ENCODE results near the gene MAN1A1.

MAN1A1 gene

DNA sequence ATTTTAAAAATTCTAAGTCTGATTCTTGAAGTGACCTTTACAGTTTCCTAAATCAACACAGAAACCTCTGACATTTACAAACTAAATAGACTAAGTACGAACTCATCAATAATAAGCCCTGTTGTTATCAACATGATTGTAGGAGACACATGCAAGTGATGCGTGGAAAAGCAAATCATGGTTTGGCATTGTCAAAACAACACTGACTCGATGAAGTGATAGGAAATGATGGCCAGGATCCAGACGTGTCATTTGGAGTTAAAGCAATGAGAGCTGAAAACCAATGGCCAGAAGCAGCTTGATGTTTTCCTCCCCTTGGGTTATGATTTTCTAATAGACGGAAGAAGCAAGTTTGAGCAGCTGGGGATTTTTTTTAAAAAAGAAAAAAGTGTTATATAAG, 153.7 kb downstream of the MAN1A1 start:
- Histone ChIP-seq H3K9ac (no peak overlapping the region), H3K4me3 (IDR thresholded peaks at IDR 0.05; ENCODE audit: insufficient read depth, low read depth, low read length) (no peak overlapping the region), H2AFZ (ENCODE audit: low read depth) (no peak overlapping the region), H3K79me2 (ENCODE audit: insufficient read depth, low read depth) (no peaks in the 10 kb centered on the region), H3K4me2 (no peak overlapping the region), H3K27ac (no peak overlapping the region), H4K20me1 (ENCODE audit: insufficient read depth) (no peaks in the 10 kb centered on the region), H3K4me1 (ENCODE audit: low read depth, poor library complexity, severe bottlenecking) (no peaks in the 10 kb centered on the region), H3K36me3 (ENCODE audit: insufficient read depth) (no peaks in the 10 kb centered on the region), H3K27me3 (ENCODE audit: insufficient read depth, low read depth) (no peaks in the 10 kb centered on the region)
- TF ChIP-seq, protein P1, sequence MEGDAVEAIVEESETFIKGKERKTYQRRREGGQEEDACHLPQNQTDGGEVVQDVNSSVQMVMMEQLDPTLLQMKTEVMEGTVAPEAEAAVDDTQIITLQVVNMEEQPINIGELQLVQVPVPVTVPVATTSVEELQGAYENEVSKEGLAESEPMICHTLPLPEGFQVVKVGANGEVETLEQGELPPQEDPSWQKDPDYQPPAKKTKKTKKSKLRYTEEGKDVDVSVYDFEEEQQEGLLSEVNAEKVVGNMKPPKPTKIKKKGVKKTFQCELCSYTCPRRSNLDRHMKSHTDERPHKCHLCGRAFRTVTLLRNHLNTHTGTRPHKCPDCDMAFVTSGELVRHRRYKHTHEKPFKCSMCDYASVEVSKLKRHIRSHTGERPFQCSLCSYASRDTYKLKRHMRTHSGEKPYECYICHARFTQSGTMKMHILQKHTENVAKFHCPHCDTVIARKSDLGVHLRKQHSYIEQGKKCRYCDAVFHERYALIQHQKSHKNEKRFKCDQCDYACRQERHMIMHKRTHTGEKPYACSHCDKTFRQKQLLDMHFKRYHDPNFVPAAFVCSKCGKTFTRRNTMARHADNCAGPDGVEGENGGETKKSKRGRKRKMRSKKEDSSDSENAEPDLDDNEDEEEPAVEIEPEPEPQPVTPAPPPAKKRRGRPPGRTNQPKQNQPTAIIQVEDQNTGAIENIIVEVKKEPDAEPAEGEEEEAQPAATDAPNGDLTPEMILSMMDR (conservative IDR thresholded peaks at IDR 0.05; ENCODE audit: low read depth, low read length), result no peak

DNA sequence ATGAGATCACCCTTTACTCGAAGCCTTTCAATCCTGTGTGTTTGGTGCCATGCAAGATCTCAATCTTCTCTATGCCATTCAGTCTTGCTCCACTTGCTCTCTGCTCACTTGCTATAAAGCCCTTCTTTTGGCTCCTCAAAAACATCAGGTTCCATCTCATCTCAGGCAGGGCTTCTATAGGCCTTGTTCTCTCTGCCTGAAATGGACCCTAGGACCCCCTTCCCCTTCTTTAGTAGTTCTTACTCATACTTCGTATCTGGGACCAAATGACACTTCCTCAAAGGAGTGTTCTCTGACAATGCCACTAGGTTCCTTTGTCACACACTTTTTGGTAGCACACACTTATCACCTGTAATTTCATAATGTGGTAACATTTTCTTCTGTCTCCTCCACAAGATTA, 154.4 kb downstream of the MAN1A1 start:
- H3K4me2 ChIP-seq, result no peak overlapping the region
- H3K9ac ChIP-seq, result no peak overlapping the region
- no peak overlapping the region for H3K4me3 ChIP-seq (IDR thresholded peaks at IDR 0.05; ENCODE audit: insufficient read depth, low read depth, low read length)
- no peak overlapping the region for H2AFZ ChIP-seq (ENCODE audit: low read depth)
- no peak overlapping the region for H3K27ac ChIP-seq
- H3K79me2 ChIP-seq (ENCODE audit: insufficient read depth, low read depth), result no peaks in the 10 kb centered on the region
- TF ChIP-seq, protein P1 (conservative IDR thresholded peaks at IDR 0.05; ENCODE audit: low read depth, low read length), result no peak
- H3K27me3 ChIP-seq (ENCODE audit: insufficient read depth, low read depth), result no peaks in the 10 kb centered on the region
- H3K4me1 ChIP-seq (ENCODE audit: low read depth, poor library complexity, severe bottlenecking), result no peaks in the 10 kb centered on the region
- H4K20me1 ChIP-seq (ENCODE audit: insufficient read depth), result no peaks in the 10 kb centered on the region
- no peaks in the 10 kb centered on the region for H3K36me3 ChIP-seq (ENCODE audit: insufficient read depth)

DNA sequence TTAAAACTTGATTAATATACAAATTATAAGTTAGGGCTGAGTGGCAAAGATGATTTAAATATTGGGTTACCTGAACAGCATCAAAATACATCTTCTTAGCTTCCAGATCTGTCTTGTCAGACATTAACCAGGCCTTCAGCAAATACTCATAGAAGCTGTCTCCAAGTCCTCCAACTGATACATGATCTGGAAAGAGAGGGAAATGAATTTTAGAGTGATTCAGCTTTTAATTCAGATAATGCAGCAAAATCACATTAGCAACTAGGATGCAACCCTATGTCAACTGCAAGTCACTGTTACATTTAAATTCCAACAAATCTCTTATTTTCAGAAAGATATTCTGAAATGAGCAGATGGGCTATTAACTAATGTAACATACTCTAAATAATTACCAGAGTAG, 155.9 kb downstream of the MAN1A1 start:
- Histone ChIP-seq H3K4me3 (IDR thresholded peaks at IDR 0.05; ENCODE audit: insufficient read depth, low read depth, low read length) (no peak overlapping the region), H3K79me2 (ENCODE audit: insufficient read depth, low read depth) (no peaks in the 10 kb centered on the region), H3K9ac (no peak overlapping the region), H3K27ac (no peak overlapping the region), H3K4me2 (no peak overlapping the region), H3K36me3 (ENCODE audit: insufficient read depth) (no peaks in the 10 kb centered on the region), H3K27me3 (ENCODE audit: insufficient read depth, low read depth) (no peaks in the 10 kb centered on the region), H2AFZ (ENCODE audit: low read depth) (no peak overlapping the region), H4K20me1 (ENCODE audit: insufficient read depth) (no peaks in the 10 kb centered on the region), H3K4me1 (ENCODE audit: low read depth, poor library complexity, severe bottlenecking) (no peaks in the 10 kb centered on the region)
- TF ChIP-seq, protein P1 (conservative IDR thresholded peaks at IDR 0.05; ENCODE audit: low read depth, low read length), result no peak

DNA sequence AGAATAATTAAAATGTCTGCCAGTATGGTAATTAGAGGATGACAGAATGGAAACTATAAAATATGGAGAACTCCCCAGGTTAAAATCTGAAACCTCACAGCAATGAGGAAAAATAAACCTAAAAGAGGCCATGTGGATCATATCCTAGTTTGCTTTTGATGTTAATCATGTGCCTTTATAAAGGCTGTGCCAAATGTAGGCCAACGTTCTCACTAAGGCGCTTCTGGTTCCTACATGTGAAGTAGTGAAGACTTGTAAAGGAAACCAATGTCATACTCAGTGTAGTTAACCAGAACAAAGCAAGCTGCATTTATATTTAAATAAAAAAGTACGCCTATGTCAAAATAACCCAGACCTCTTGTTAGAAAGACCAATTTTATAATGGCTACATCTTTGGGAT, 157.4 kb downstream of the MAN1A1 start:
- H3K79me2 ChIP-seq (ENCODE audit: insufficient read depth, low read depth), result no peaks in the 10 kb centered on the region
- TF ChIP-seq, protein P1 (conservative IDR thresholded peaks at IDR 0.05; ENCODE audit: low read depth, low read length), result no peak
- no peaks in the 10 kb centered on the region for H3K27me3 ChIP-seq (ENCODE audit: insufficient read depth, low read depth)
- no peak overlapping the region for H3K27ac ChIP-seq
- H4K20me1 ChIP-seq (ENCODE audit: insufficient read depth), result no peaks in the 10 kb centered on the region
- no peak overlapping the region for H3K4me2 ChIP-seq
- H3K4me3 ChIP-seq (IDR thresholded peaks at IDR 0.05; ENCODE audit: insufficient read depth, low read depth, low read length), result no peak overlapping the region
- no peaks in the 10 kb centered on the region for H3K36me3 ChIP-seq (ENCODE audit: insufficient read depth)
- H3K9ac ChIP-seq, result no peak overlapping the region
- H3K4me1 ChIP-seq (ENCODE audit: low read depth, poor library complexity, severe bottlenecking), result no peaks in the 10 kb centered on the region
- no peak overlapping the region for H2AFZ ChIP-seq (ENCODE audit: low read depth)
